Tibial nerve (tissue), 3 donors: ENCODE results near the gene INPP1.

Experiments
- POLR2A ChIP-seq, 2 donors: fragments of 450-650 bp; IDR thresholded peaks; one replicate each; pipeline ENCODE4 v1.6.1; 2017; ENCODE audit warnings: antibody characterized with exemption in 2 of 2, mild to moderate bottlenecking in 2 of 2, moderate library complexity in 2 of 2
- TF ChIP-seq, protein P1 (sequence below), 5 experiments: fragments of 200-600 bp in 3 of 5; fragments of 450-650 bp in 2 of 5; sonication (generic) in 3 of 5; IDR thresholded peaks; one replicate each; pipeline ENCODE4 v1.5.1; 2016 to 2019; ENCODE audit warnings: antibody characterized with exemption in 5 of 5, mild to moderate bottlenecking in 3 of 5, moderate library complexity in 2 of 5

DNA sequence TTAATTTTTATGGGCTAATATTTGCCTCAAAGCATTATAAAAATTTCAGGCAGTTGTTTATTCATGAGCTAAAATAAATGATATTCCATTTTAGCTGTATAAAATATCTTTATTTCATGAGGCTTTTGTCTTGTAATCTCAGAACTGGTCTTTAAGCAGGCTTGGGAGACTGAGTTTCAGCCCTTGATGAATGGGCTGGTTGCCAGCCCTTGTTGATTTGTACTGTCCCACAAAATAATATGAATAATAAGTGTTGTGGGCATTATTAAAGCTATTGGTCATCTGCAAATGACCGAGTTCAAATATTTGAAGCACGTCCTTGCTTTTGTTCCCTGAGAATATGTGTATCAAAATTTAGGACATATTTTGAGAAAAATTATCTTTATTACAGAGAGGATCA, 18.2 kb downstream of the INPP1 start:
- TF ChIP-seq, protein P1, sequence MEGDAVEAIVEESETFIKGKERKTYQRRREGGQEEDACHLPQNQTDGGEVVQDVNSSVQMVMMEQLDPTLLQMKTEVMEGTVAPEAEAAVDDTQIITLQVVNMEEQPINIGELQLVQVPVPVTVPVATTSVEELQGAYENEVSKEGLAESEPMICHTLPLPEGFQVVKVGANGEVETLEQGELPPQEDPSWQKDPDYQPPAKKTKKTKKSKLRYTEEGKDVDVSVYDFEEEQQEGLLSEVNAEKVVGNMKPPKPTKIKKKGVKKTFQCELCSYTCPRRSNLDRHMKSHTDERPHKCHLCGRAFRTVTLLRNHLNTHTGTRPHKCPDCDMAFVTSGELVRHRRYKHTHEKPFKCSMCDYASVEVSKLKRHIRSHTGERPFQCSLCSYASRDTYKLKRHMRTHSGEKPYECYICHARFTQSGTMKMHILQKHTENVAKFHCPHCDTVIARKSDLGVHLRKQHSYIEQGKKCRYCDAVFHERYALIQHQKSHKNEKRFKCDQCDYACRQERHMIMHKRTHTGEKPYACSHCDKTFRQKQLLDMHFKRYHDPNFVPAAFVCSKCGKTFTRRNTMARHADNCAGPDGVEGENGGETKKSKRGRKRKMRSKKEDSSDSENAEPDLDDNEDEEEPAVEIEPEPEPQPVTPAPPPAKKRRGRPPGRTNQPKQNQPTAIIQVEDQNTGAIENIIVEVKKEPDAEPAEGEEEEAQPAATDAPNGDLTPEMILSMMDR (IDR thresholded peaks at IDR 0.05): no peak
- TF ChIP-seq POLR2A (IDR thresholded peaks at IDR 0.05): no peak
